Trophoblast cell (in vitro differentiated cells and primary cell): ENCODE measurements around the gene RALGDS.

ENCODE experiments used
- DNase-seq, 2 donors: peaks; one replicate each; pipeline ENCODE4 v3.0.0-alpha.2; 2016
- H2AFZ ChIP-seq: 2 replicates; pipeline ENCODE4 v1.6.1; 2013; ENCODE audit warnings: low read length, moderate library complexity, mild to moderate bottlenecking; ENCODE audit not compliant: insufficient read depth, poor library complexity
- H2AK5ac ChIP-seq: 2 replicates; pipeline ENCODE4 v1.6.1; 2013; ENCODE audit warnings: mild to moderate bottlenecking, low read length
- H2BK120ac ChIP-seq: 2 replicates; pipeline ENCODE4 v1.6.1; 2013; ENCODE audit warnings: low read length, mild to moderate bottlenecking, moderate library complexity; ENCODE audit not compliant: insufficient read depth, poor library complexity
- H2BK12ac ChIP-seq: 2 replicates; pipeline ENCODE4 v1.6.1; 2013; ENCODE audit warnings: mild to moderate bottlenecking, low read length, moderate library complexity
- H2BK5ac ChIP-seq: 2 replicates; pipeline ENCODE4 v1.6.1; 2013; ENCODE audit warnings: low read length, low read depth, moderate library complexity, mild to moderate bottlenecking; ENCODE audit not compliant: poor library complexity
- H3K14ac ChIP-seq: 2 replicates; pipeline ENCODE4 v1.6.1; 2013; ENCODE audit warnings: mild to moderate bottlenecking, low read length
- H3K18ac ChIP-seq: 2 replicates; pipeline ENCODE4 v1.6.1; 2013; ENCODE audit warnings: mild to moderate bottlenecking, low read length
- H3K23ac ChIP-seq: 2 replicates; pipeline ENCODE4 v1.6.1; 2013; ENCODE audit warnings: low read length
- H3K27ac ChIP-seq: 2 replicates; pipeline ENCODE4 v1.5.1; 2013; ENCODE audit warnings: low read depth, mild to moderate bottlenecking, inconsistent platforms, low read length, moderate library complexity
- H3K27me3 ChIP-seq: 2 replicates; pipeline ENCODE4 v1.6.1; 2013; ENCODE audit warnings: inconsistent platforms, mild to moderate bottlenecking, low read length, moderate library complexity; ENCODE audit not compliant: insufficient read depth
- H3K36me3 ChIP-seq, 2 experiments: 1 replicate in 1 of 2; 2 replicates in 1 of 2; pipeline ENCODE4 v1.6.1; 2013; ENCODE audit warnings: low read length in 2 of 2, mild to moderate bottlenecking in 2 of 2, moderate library complexity in 1 of 2; ENCODE audit not compliant: insufficient read depth in 2 of 2, control insufficient read depth in 1 of 2
- H3K4ac ChIP-seq: 2 replicates; pipeline ENCODE4 v1.6.1; 2013; ENCODE audit warnings: low read depth, mild to moderate bottlenecking, low read length, moderate library complexity
- H3K4me1 ChIP-seq, 2 experiments: 1 replicate in 1 of 2; 2 replicates in 1 of 2; pipeline ENCODE4 v1.6.1; 2013; ENCODE audit warnings: low read length in 2 of 2, mild to moderate bottlenecking in 2 of 2, moderate library complexity in 1 of 2; ENCODE audit not compliant: insufficient read depth in 2 of 2, control insufficient read depth in 1 of 2
- H3K4me2 ChIP-seq: 2 replicates; pipeline ENCODE4 v1.6.1; 2013; ENCODE audit warnings: inconsistent platforms, mild to moderate bottlenecking, low read length, moderate library complexity
- H3K4me3 ChIP-seq: 2 replicates; pipeline ENCODE4 v1.5.1; 2013; ENCODE audit warnings: mild to moderate bottlenecking, low read depth, low read length, inconsistent platforms
- H3K79me1 ChIP-seq: one replicate; pipeline ENCODE4 v1.6.1; 2013; ENCODE audit warnings: low read length
- H3K79me2 ChIP-seq: 2 replicates; pipeline ENCODE4 v1.6.1; 2013; ENCODE audit warnings: low read length, mild to moderate bottlenecking; ENCODE audit not compliant: control insufficient read depth, insufficient read depth, poor library complexity
- H3K9ac ChIP-seq: 2 replicates; pipeline ENCODE4 v1.6.1; 2013; ENCODE audit warnings: mild to moderate bottlenecking, low read length
- H3K9me3 ChIP-seq: 2 replicates; pipeline ENCODE4 v1.6.1; 2013; ENCODE audit warnings: low read depth, mild to moderate bottlenecking, control low read depth, inconsistent platforms, low read length; ENCODE audit not compliant: insufficient read depth
- H4K12ac ChIP-seq: 2 replicates; pipeline ENCODE4 v1.6.1; 2013; ENCODE audit warnings: low read depth, mild to moderate bottlenecking, low read length, moderate library complexity
- H4K8ac ChIP-seq: 2 replicates; pipeline ENCODE4 v1.6.1; 2013; ENCODE audit warnings: low read depth, mild to moderate bottlenecking, low read length, moderate library complexity
- H4K91ac ChIP-seq: one replicate; pipeline ENCODE4 v1.6.1; 2013; ENCODE audit warnings: low read depth, mild to moderate bottlenecking, low read length, moderate library complexity
- WGBS: extraction: QIAGEN DNeasy Blood & Tissue Kit; methylation state at CpG from one replicate; pipeline ENCODE4 v1.1.7; 2013; ENCODE audit warnings: missing lambda C conversion rate; ENCODE audit not compliant: insufficient read length, insufficient coverage; ENCODE audit errors: extremely low coverage; 5-methylcytosine and 5-hydroxymethylcytosine counted together

Gene RALGDS

GRCh38 chr9:133161547-133161950 lies 40.5 kb upstream of the RALGDS start:
- peaks cover 2% of the 10 kb centered on the region for H3K9me3 ChIP-seq
- no CpG with 5 or more reads among the region's 4 CpGs for WGBS
- no peaks in the 10 kb centered on the region for H3K36me3 ChIP-seq
- H3K9ac ChIP-seq: no peak overlapping the region
- H3K27ac ChIP-seq: no peak overlapping the region
- H3K4me1 ChIP-seq: peaks cover 11 to 19% of the 10 kb centered on the region in 2 experiments
- no peak overlapping the region for H2AK5ac ChIP-seq
- no peak overlapping the region for H2AFZ ChIP-seq
- no peaks in the 10 kb centered on the region for H3K27me3 ChIP-seq
- no peak overlapping the region for H2BK12ac ChIP-seq
- no peak overlapping the region for H3K4ac ChIP-seq
- no peak overlapping the region for H2BK5ac ChIP-seq
- no peak for DNase-seq
- peaks cover 3% of the 10 kb centered on the region for H3K79me2 ChIP-seq
- no peak overlapping the region for H3K4me3 ChIP-seq
- no peak overlapping the region for H3K14ac ChIP-seq
- H3K79me1 ChIP-seq: peaks cover 10% of the 10 kb centered on the region
- no peak overlapping the region for H3K18ac ChIP-seq
- no peak overlapping the region for H2BK120ac ChIP-seq
- no peak overlapping the region for H4K12ac ChIP-seq
- H3K23ac ChIP-seq: no peak overlapping the region
- H4K8ac ChIP-seq: no peak overlapping the region
- no peak overlapping the region for H4K91ac ChIP-seq
- H3K4me2 ChIP-seq: no peak overlapping the region

GRCh38 chr9:133160742-133161546 lies 39.9 kb upstream of the RALGDS start:
- DNase-seq: peak; percentile 73 to 90
- Histone ChIP-seq H3K9ac (no peak overlapping the region), H3K36me3 (peaks cover 0 to 1% of the 10 kb centered on the region in 2 experiments), H3K79me1 (peaks cover 10% of the 10 kb centered on the region), H3K27ac (no peak overlapping the region), H2AFZ (no peak overlapping the region), H3K4ac (no peak overlapping the region), H4K12ac (no peak overlapping the region), H4K8ac (no peak overlapping the region), H2BK12ac (no peak overlapping the region), H2BK5ac (no peak overlapping the region), H3K79me2 (peaks cover 3% of the 10 kb centered on the region), H2BK120ac (no peak overlapping the region), H3K27me3 (no peaks in the 10 kb centered on the region), H3K18ac (no peak overlapping the region), H3K14ac (no peak overlapping the region), H3K9me3 (peaks cover 2% of the 10 kb centered on the region), H3K23ac (no peak overlapping the region), H3K4me2 (no peak overlapping the region), H2AK5ac (no peak overlapping the region), H3K4me1 (peaks cover 11 to 19% of the 10 kb centered on the region in 2 experiments), H4K91ac (no peak overlapping the region), H3K4me3 (no peak overlapping the region)
- WGBS: no CpG with 5 or more reads among the region's 9 CpGs

- no peak for DNase-seq
- Histone ChIP-seq H2AK5ac (no peak overlapping the region), H4K8ac (no peak overlapping the region), H3K9ac (no peak overlapping the region), H3K23ac (no peak overlapping the region), H4K91ac (no peak overlapping the region), H2AFZ (no peak overlapping the region), H3K18ac (no peak overlapping the region), H3K4me3 (no peak overlapping the region), H4K12ac (no peak overlapping the region), H3K4ac (no peak overlapping the region), H3K79me1 (peaks cover 5% of the 10 kb centered on the region), H3K4me2 (no peak overlapping the region), H3K36me3 (peaks cover 11 to 17% of the 10 kb centered on the region in 2 experiments), H2BK120ac (no peak overlapping the region), H3K27ac (no peak overlapping the region), H2BK12ac (no peak overlapping the region), H3K4me1 (peaks cover 3 to 9% of the 10 kb centered on the region in 2 experiments), H3K14ac (no peak overlapping the region), H3K27me3 (no peaks in the 10 kb centered on the region), H3K79me2 (peaks cover 3% of the 10 kb centered on the region), H2BK5ac (no peak overlapping the region), H3K9me3 (peaks cover 2% of the 10 kb centered on the region)
- WGBS: no CpG with 5 or more reads among the region's 3 CpGs
These were observed 37.7 kb upstream of the RALGDS start for GRCh38 chr9:133158695-133159094.

GRCh38 chr9:133155156-133155555 lies 34.1 kb upstream of the RALGDS start:
- Histone ChIP-seq H3K79me2 (no peaks in the 10 kb centered on the region), H3K27me3 (no peaks in the 10 kb centered on the region), H3K36me3 (peaks cover 11 to 18% of the 10 kb centered on the region in 2 experiments), H3K4me2 (no peak overlapping the region), H3K14ac (no peak overlapping the region), H3K4ac (no peak overlapping the region), H3K9ac (no peak overlapping the region), H2BK5ac (no peak overlapping the region), H4K91ac (no peak overlapping the region), H3K18ac (no peak overlapping the region), H3K27ac (no peak overlapping the region), H2AFZ (no peak overlapping the region), H3K4me1 (no peaks in the 10 kb centered on the region), H2BK120ac (no peak overlapping the region), H3K9me3 (no peaks in the 10 kb centered on the region), H4K8ac (no peak overlapping the region), H2BK12ac (no peak overlapping the region), H2AK5ac (no peak overlapping the region), H3K79me1 (no peaks in the 10 kb centered on the region), H3K23ac (no peak overlapping the region), H3K4me3 (no peak overlapping the region), H4K12ac (no peak overlapping the region)
- no CpG with 5 or more reads among the region's 9 CpGs for WGBS
- no peak for DNase-seq
